Activated T-helper 2 cell treated with anti-CD3 and anti-CD28 coated beads, Interferon-gamma antibody, Interleukin-2, Interleukin-4, amounts not matched to agents 10 μg/mL and 5 μg/mL and 100 μg/mL, durations not matched to agents 14 hours and 24 hours and 36 hours (primary cell): ENCODE results near the gene KCND1. TPM values are rescaled to one million over a fixed set of nuclear protein-coding genes. Genes with fewer than 3 reads are reported as not detected.

Experiments
- DNase-seq: peaks from one replicate; pipeline ENCODE4 v3.0.0; 2021; ENCODE audit warnings: low spot score
- H3K27ac Mint-ChIP-seq: one replicate; pipeline ENCODE4 v1.8.0; 2021; ENCODE audit warnings: mixed read lengths
- H3K27me3 Mint-ChIP-seq: one replicate; pipeline ENCODE4 v1.8.0; 2021; ENCODE audit warnings: low read depth, mixed read lengths
- H3K36me3 Mint-ChIP-seq: one replicate; pipeline ENCODE4 v1.8.0; 2021; ENCODE audit warnings: low read depth, mixed read lengths
- H3K4me1 Mint-ChIP-seq: one replicate; pipeline ENCODE4 v1.8.0; 2021; ENCODE audit warnings: low read depth, mixed read lengths
- H3K4me3 Mint-ChIP-seq: one replicate; pipeline ENCODE4 v1.8.0; 2021; ENCODE audit warnings: low read depth, mild to moderate bottlenecking, moderate library complexity, mixed read lengths
- H3K9me3 Mint-ChIP-seq: one replicate; pipeline ENCODE4 v1.8.0; 2021; ENCODE audit warnings: mixed read lengths
- intact Hi-C: fragments of 100-400 bp; cut with micrococcal nuclease; formaldehyde crosslinking; loops from one replicate; pipeline ENCODE4 v1.15.1; 2023
- total RNA-seq: library from RNA; stranded (reverse); gene quantifications from 2 replicates; pipeline ENCODE4 v1.2.3, GENCODE V29; 2022

The KCND1 gene
- total RNA-seq, 1 donor from 2014 or later: 2.9 TPM

DNA sequence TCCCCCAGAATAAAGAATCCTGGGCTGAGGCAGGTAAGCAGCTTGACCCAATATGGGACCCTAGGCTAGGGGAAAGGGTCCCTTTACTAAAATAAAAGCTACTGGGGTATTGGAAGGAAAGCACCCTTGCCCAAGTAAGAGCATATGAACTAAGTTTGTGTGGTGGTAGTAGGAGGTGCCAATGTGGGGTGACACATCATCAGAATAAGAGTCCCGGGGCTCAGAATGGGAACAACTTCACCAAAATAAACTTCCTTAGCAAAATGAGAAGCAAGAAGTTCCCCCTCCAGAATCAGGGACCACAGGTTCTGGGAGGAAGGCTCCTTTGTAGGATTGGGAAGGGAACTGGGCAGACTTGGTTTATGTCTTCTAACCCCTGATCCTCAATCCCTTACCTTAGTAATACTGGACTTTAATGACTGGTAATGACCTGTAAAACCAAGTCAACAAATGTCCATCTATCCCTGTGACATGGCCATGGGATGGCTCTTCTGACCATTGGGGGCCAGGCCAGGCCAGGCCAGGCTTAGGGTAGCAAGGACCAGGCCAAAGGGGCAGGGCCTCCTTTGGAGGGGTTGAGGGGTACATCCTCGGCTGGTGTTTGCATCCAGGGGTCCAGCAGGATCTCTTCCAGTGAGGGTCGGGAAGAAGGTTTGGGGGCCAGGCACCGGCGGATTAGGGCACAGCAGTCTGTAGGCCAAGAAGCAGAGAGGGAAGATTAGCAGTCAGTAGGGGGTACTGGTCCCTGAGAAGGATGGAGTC is 57.9 kb downstream of the KCND1 start:
- H3K9me3 Mint-ChIP-seq: no peaks in the 10 kb centered on the region
- H3K4me1 Mint-ChIP-seq: peaks cover 30% of the 10 kb centered on the region
- H3K36me3 Mint-ChIP-seq: peaks cover 79% of the 10 kb centered on the region
- no peak for DNase-seq
- H3K27ac Mint-ChIP-seq: peak overlapping the region; percentile 63
- no peaks in the 10 kb centered on the region for H3K27me3 Mint-ChIP-seq
- intact Hi-C loops: loop anchor here (10.0 kb wide), 1 partner anchor 269 kb away; no protein-coding TSS in a partner anchor
- peak overlapping the region; percentile 91 for H3K4me3 Mint-ChIP-seq

- Mint-ChIP-seq H3K4me3 (peak within 1 kb of the TSS; percentile 94), H3K27ac (peak within 1 kb of the TSS; percentile 95), H3K9me3 (no peaks in the 10 kb centered on the region), H3K36me3 (peaks cover 59% of the 10 kb centered on the region), H3K27me3 (no peaks in the 10 kb centered on the region), H3K4me1 (peaks cover 28% of the 10 kb centered on the region)
- intact Hi-C loops: loop anchor here (10.0 kb wide), 1 partner anchor 267 kb away; no protein-coding TSS in a partner anchor
- peak; percentile 83 for DNase-seq
Measured at GRCh38 chrX:48911412-48912182, 60.0 kb downstream of the KCND1 start, which contains the start of gene SLC35A2. Gene SLC35A2, minus strand, starts transcription at chrX:48911646. Its CDS starts 10 bp downstream, at chrX:48911636.

Other genes with a start within 250 kb of the KCND1 start
- gene GLOD5, start 210.1 kb downstream of the KCND1 start, total RNA-seq: not detected in 2 replicates
- gene GATA1, start 185.3 kb downstream of the KCND1 start, total RNA-seq: not detected in 2 replicates
- 73.9 and 77.7 TPM in 2 replicates for gene HDAC6, start 169.8 kb downstream of the KCND1 start, total RNA-seq
- gene ERAS, start 145.3 kb downstream of the KCND1 start, total RNA-seq: not detected in 2 replicates
- 0.18 and 0.23 TPM in 2 replicates for gene PCSK1N, start 136.2 kb downstream of the KCND1 start, total RNA-seq
- gene TIMM17B, start 74.1 kb downstream of the KCND1 start, total RNA-seq: 66.2 and 71.6 TPM in 2 replicates
- gene PQBP1, start 73.9 kb downstream of the KCND1 start, total RNA-seq: 97.3 and 103 TPM in 2 replicates
- gene SLC35A2, start 60.2 kb downstream of the KCND1 start, total RNA-seq: 18.3 and 21.9 TPM in 2 replicates
- gene PIM2, start 52.8 kb downstream of the KCND1 start, total RNA-seq: 313 and 315 TPM in 2 replicates
- 73.9 and 77.9 TPM in 2 replicates for gene OTUD5, start 14.2 kb downstream of the KCND1 start, total RNA-seq
- gene GRIPAP1, start 30.4 kb upstream of the KCND1 start, total RNA-seq: 86.5 and 93.1 TPM in 2 replicates
- 28.4 and 28.5 TPM in 2 replicates for gene TFE3, start 71.5 kb upstream of the KCND1 start, total RNA-seq
- gene CCDC120, start 87.2 kb upstream of the KCND1 start, total RNA-seq: 4.6 and 6.6 TPM in 2 replicates
- 14.2 and 14.4 TPM in 2 replicates for gene PRAF2, start 102.2 kb upstream of the KCND1 start, total RNA-seq
- gene WDR45, start 108.0 kb upstream of the KCND1 start, total RNA-seq: 37.9 and 43.5 TPM in 2 replicates
- 25.8 and 26.3 TPM in 2 replicates for gene GPKOW, start 151.9 kb upstream of the KCND1 start, total RNA-seq
- gene MAGIX, start 190.9 kb upstream of the KCND1 start, total RNA-seq: 1.6 and 2.1 TPM in 2 replicates
- gene PLP2, start 200.1 kb upstream of the KCND1 start, total RNA-seq: 112 and 116 TPM in 2 replicates
- 24.5 and 26.9 TPM in 2 replicates for gene PRICKLE3, start 214.5 kb upstream of the KCND1 start, total RNA-seq
- 3.8 and 4.3 TPM in 2 replicates for gene SYP, start 228.3 kb upstream of the KCND1 start, total RNA-seq